OCI-LY3 (cell line): ENCODE results near the gene ZNF407.

ENCODE experiments used
- H2AFZ ChIP-seq: fragments of 200-600, 300-600 bp; shearing (Covaris generic); 2 replicates; pipeline ENCODE4 v1.6.0; 2014; ENCODE audit warnings: antibody characterized with exemption, low read depth, low read length
- H3K27ac ChIP-seq: fragments of 200-600, 300-600 bp; sonication (generic); 2 replicates; pipeline ENCODE4 v1.5.1; 2014; ENCODE audit warnings: mild to moderate bottlenecking, low read length, moderate library complexity, mixed read lengths
- H3K27me3 ChIP-seq: fragments of 200-600, 300-600 bp; sonication (generic); 2 replicates; pipeline ENCODE4 v1.6.1; 2014; ENCODE audit warnings: low read depth, low read length, mixed read lengths
- H3K36me3 ChIP-seq: fragments of 200-600, 300-600 bp; sonication (generic); replicated peaks from 2 replicates; pipeline ENCODE3; 2014; ENCODE audit warnings: low read depth, low read length, mixed read lengths
- H3K4me1 ChIP-seq: fragments of 300-600, 200-600 bp; sonication (generic); 2 replicates; pipeline ENCODE4 v1.6.1; 2014; ENCODE audit warnings: low read length, mixed read lengths
- H3K4me2 ChIP-seq: fragments of 200-600, 300-600 bp; sonication (generic); 2 replicates; pipeline ENCODE4 v1.6.1; 2014; ENCODE audit warnings: low read length, mixed read lengths
- H3K4me3 ChIP-seq: fragments of 300-600, 200-600 bp; sonication (generic); 2 replicates; pipeline ENCODE4 v1.5.1; 2014; ENCODE audit warnings: antibody characterized with exemption, mild to moderate bottlenecking, low read length, moderate library complexity
- H3K79me2 ChIP-seq: fragments of 300-600, 200-600 bp; shearing (Covaris generic); 2 replicates; pipeline ENCODE4 v1.6.1; 2014; ENCODE audit warnings: mild to moderate bottlenecking, low read length, mixed read lengths
- H3K9ac ChIP-seq: fragments of 300-600, 200-600 bp; shearing (Covaris generic); 2 replicates; pipeline ENCODE4 v1.6.0; 2014; ENCODE audit warnings: mild to moderate bottlenecking, low read length, moderate library complexity
- H3K9me3 ChIP-seq: fragments of 200-600, 300-600 bp; shearing (Covaris generic); 2 replicates; pipeline ENCODE4 v1.6.1; 2014; ENCODE audit warnings: low read length, mixed read lengths; ENCODE audit not compliant: insufficient read depth
- H4K20me1 ChIP-seq: fragments of 200-600, 300-600 bp; sonication (generic); 2 replicates; pipeline ENCODE4 v1.6.1; 2016; ENCODE audit warnings: low read length, mixed read lengths; ENCODE audit not compliant: insufficient read depth
- CTCF ChIP-seq: fragments of 200-600, 300-600 bp; sonication (generic); IDR thresholded peaks from 2 replicates; pipeline ENCODE4 v1.5.1; 2014; ENCODE audit warnings: antibody characterized with exemption, low read length, low read depth
- EZH2phosphoT487 ChIP-seq: fragments of 200-600 bp; shearing (Covaris generic); IDR thresholded peaks from 2 replicates; pipeline ENCODE4 v1.6.1; 2018; ENCODE audit warnings: antibody characterized with exemption, mixed run types, low read depth

The ZNF407 gene

GRCh38 chr18:74874351-74874750 is 276.7 kb downstream of the ZNF407 start:
- Histone ChIP-seq H3K4me3 (no peak overlapping the region), H3K79me2 (no peaks in the 10 kb centered on the region), H3K9ac (no peak overlapping the region), H3K4me2 (no peak overlapping the region), H3K27me3 (no peaks in the 10 kb centered on the region), H3K4me1 (peaks cover 9% of the 10 kb centered on the region), H3K36me3 (no peaks in the 10 kb centered on the region), H3K9me3 (no peaks in the 10 kb centered on the region), H2AFZ (no peak overlapping the region), H4K20me1 (no peaks in the 10 kb centered on the region), H3K27ac (no peak overlapping the region)
- TF ChIP-seq CTCF (no peak), EZH2phosphoT487 (no peak)

DNA sequence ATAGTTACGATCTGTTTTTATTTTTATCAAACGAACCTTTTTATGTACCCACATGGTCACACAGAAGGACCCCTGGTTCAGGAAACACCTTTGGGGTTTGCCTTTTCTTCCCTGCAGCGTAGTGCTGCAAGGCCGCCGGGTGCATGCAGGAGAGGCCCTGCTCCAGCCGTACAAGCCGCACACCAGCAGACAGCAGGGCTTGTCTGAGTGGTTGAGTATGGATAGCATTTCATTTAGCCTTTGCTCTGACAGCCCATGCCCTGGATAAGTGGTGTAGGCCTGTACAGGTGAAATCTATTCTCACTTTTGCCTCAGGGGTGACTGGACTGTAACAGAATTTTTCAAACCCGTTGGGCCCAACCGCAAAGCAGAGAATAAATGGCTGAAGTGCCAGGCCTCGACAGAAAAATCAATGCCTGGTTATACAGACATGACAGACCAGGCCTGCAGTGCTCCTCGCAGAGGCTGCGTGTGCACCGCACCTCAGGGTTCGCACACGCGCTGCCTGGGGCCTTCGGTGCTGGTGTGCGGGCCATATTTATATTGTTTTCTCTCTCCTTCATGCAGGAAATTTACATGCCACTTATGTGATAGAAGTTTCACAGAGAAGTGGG is 279.1 kb downstream of the ZNF407 start:
- H3K9me3 ChIP-seq: no peaks in the 10 kb centered on the region
- H4K20me1 ChIP-seq: no peaks in the 10 kb centered on the region
- no peak overlapping the region for H2AFZ ChIP-seq

DNA sequence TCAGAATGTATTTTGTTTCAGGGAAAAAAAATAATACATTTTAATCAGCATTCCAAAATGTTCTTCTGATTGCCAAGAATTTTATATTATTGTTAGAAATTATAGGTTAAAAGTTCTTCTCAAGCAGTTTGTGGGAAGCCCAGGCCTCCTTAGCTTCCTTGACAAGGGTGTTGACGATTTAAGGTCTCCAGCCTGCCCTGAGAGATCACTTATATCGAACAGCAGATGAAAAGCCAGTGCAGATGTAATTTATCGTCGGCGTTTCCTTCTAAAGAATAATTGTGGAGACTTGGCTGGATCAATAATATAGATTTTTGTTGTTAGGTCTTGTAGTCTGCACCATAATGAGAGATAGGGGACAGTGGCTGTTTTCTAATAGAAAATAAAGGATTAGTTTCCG is 280.6 kb downstream of the ZNF407 start:
- Histone ChIP-seq H3K79me2 (no peaks in the 10 kb centered on the region), H3K4me1 (no peaks in the 10 kb centered on the region), H3K27me3 (no peaks in the 10 kb centered on the region), H3K36me3 (no peaks in the 10 kb centered on the region), H2AFZ (no peak overlapping the region), H3K27ac (no peak overlapping the region), H3K4me2 (no peak overlapping the region), H4K20me1 (no peaks in the 10 kb centered on the region), H3K9me3 (no peaks in the 10 kb centered on the region), H3K9ac (no peak overlapping the region), H3K4me3 (no peak overlapping the region)
- TF ChIP-seq CTCF (no peak), EZH2phosphoT487 (no peak)

More for the DNA sequence above, 279.1 kb downstream of the ZNF407 start:
- no peak overlapping the region for H3K4me2 ChIP-seq
- no peak overlapping the region for H3K27ac ChIP-seq
- no peaks in the 10 kb centered on the region for H3K27me3 ChIP-seq
- TF ChIP-seq CTCF: no peak
- no peak for TF ChIP-seq EZH2phosphoT487
- H3K79me2 ChIP-seq: no peaks in the 10 kb centered on the region
- H3K36me3 ChIP-seq: no peaks in the 10 kb centered on the region
- no peak overlapping the region for H3K4me3 ChIP-seq
- H3K4me1 ChIP-seq: no peaks in the 10 kb centered on the region
- no peak overlapping the region for H3K9ac ChIP-seq

- no peaks in the 10 kb centered on the region for H3K79me2 ChIP-seq
- H3K4me3 ChIP-seq: no peak overlapping the region
- no peaks in the 10 kb centered on the region for H3K9me3 ChIP-seq
- H3K36me3 ChIP-seq: no peaks in the 10 kb centered on the region
- H3K27me3 ChIP-seq: no peaks in the 10 kb centered on the region
- H2AFZ ChIP-seq: no peak overlapping the region
- H3K9ac ChIP-seq: no peak overlapping the region
- TF ChIP-seq EZH2phosphoT487 (no peak), CTCF (no peak)
- H3K4me1 ChIP-seq: no peaks in the 10 kb centered on the region
- H3K4me2 ChIP-seq: no peak overlapping the region
- no peak overlapping the region for H3K27ac ChIP-seq
- H4K20me1 ChIP-seq: no peaks in the 10 kb centered on the region
Measured at GRCh38 chr18:74880706-74881278, 283.1 kb downstream of the ZNF407 start.
